SJSA1 (cell line): Measurements from ENCODE around the gene TSHZ2. TPM values are rescaled to one million over a fixed set of nuclear protein-coding genes. Genes with fewer than 3 reads are reported as not detected.
"Not testable (repeated sequence)": the region's sequence is repeated elsewhere in the genome, so short reads cannot be mapped to it uniquely, and the experiment has no call there.

Experiments used
- DNase-seq, 2 experiments: peaks; one replicate each; pipeline ENCODE4 v3.0.0-alpha.2; 2015 to 2020; ENCODE audit warnings: low spot score in 2 of 2, low read depth in 1 of 2
- H3K27ac ChIP-seq: fragments of 250-450 bp; sonication (Bioruptor Pico); 2 replicates; pipeline ENCODE4 v1.5.1; 2020; ENCODE audit warnings: mild to moderate bottlenecking, moderate library complexity
- H3K27me3 ChIP-seq: fragments of 250-450 bp; sonication (Bioruptor Pico); replicated peaks from 2 replicates; pipeline ENCODE4 v1.5.1; 2020; ENCODE audit warnings: mild to moderate bottlenecking, moderate library complexity
- H3K36me3 ChIP-seq: fragments of 250-450 bp; sonication (Bioruptor Pico); 2 replicates; pipeline ENCODE4 v1.5.1; 2020; ENCODE audit warnings: mild to moderate bottlenecking
- H3K4me1 ChIP-seq: fragments of 250-450 bp; sonication (Bioruptor Pico); replicated peaks from 2 replicates; pipeline ENCODE4 v1.6.1; 2021; ENCODE audit warnings: mild to moderate bottlenecking
- H3K4me3 ChIP-seq: fragments of 250-450 bp; sonication (Bioruptor Pico); 2 replicates; pipeline ENCODE4 v1.5.1; 2020; ENCODE audit warnings: mild to moderate bottlenecking
- H3K9me3 ChIP-seq: fragments of 250-450 bp; sonication (Bioruptor Pico); replicated peaks from 2 replicates; pipeline ENCODE4 v1.5.1; 2020; ENCODE audit warnings: mild to moderate bottlenecking
- total RNA-seq: library from RNA; depleted of rRNA; stranded (reverse); fragments of >200 nt; shearing (Covaris generic); gene quantifications from 2 replicates; pipeline ENCODE4 v1.2.3, GENCODE V29; 2014

TSHZ2 gene
- total RNA-seq, 1 experiment from 2014 or later = not detected

DNA sequence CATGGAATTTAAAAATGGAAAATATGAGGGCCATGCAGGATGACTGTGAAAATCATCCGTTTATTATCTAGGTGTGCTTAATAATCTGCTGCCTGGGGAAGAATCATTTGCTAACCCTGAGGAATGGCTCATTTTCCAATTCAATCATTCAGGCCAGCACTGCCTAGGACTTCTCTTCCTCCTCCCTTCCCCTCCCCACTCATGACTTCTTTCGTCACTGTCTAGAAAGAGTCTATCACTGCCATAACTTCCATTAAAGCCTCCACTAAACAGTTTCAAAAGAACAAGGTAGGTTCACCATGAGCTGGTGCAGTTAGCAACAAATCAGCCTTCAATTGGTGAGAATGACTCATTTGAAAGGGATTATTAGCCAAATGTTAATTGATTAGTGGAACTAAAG lies 43.9 kb downstream of the TSHZ2 start:
- H3K4me3 ChIP-seq = no peak overlapping the region
- no peaks in the 10 kb centered on the region for H3K4me1 ChIP-seq
- no peak for DNase-seq
- peaks cover 4% of the 10 kb centered on the region; the same call in 1 of the 2 replicates for H3K27me3 ChIP-seq
- H3K9me3 ChIP-seq = no peaks in the 10 kb centered on the region; the same call in 1 of the 2 replicates
- no peak overlapping the region for H3K27ac ChIP-seq
- no peaks in the 10 kb centered on the region for H3K36me3 ChIP-seq

DNA sequence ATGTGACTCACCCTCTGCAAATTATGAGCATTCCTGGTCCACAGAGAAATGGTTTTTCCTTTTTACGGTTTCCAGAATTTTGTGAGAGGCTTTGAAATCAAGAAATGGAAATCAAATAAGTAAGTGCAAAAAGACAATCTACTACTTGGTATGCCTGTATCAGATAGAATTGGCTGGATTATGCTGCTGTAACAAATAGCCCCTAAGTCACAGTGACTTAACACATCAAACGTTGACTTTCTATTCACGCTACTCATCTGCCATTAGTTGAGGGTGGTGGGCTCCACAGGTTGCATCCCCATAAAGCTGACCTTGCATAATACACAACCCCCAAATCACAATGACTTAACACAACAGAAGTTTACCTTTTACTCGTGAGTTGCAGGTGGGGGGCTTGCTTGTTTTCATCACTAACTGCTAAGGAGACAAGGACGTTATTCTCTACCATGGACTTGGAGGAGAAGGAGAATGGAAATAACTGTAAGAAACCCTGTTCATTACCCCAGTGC lies 44.4 kb downstream of the TSHZ2 start:
- DNase-seq = no peak
- Histone ChIP-seq H3K4me3 (no peak overlapping the region), H3K9me3 (no peaks in the 10 kb centered on the region; the same call in 1 of the 2 replicates), H3K27me3 (peaks cover 3% of the 10 kb centered on the region; the same call in 1 of the 2 replicates), H3K4me1 (no peaks in the 10 kb centered on the region), H3K27ac (no peak overlapping the region), H3K36me3 (no peaks in the 10 kb centered on the region)

DNA sequence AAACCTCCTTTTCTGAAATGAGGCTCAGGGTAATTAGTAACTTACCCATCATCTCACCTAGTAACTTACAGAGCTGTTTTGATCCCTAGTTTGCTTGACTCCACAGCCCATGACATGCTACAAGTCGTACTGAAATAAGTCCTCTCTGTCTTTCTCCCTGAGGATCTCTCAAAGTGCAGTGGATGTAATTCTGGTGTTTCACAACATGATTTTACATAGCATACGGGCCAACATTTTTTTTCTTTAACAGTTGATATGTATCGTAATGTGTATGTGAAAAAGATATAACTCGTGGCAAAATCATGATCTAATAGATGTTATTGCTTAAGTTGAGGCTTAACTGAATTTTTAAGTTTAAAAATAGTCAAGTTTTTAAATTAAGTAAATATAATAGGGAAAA lies 45.0 kb downstream of the TSHZ2 start:
- Histone ChIP-seq H3K36me3 (no peaks in the 10 kb centered on the region), H3K4me3 (no peak overlapping the region), H3K9me3 (no peaks in the 10 kb centered on the region), H3K27ac (no peak overlapping the region), H3K27me3 (no peaks in the 10 kb centered on the region), H3K4me1 (no peaks in the 10 kb centered on the region)
- DNase-seq = no peak

- Histone ChIP-seq H3K9me3 (no peaks in the 10 kb centered on the region), H3K27ac (no peak overlapping the region), H3K4me3 (no peak overlapping the region), H3K4me1 (no peaks in the 10 kb centered on the region), H3K36me3 (no peaks in the 10 kb centered on the region), H3K27me3 (no peaks in the 10 kb centered on the region)
- no peak for DNase-seq
Observed at GRCh38 chr20:53019464-53019863, 47.3 kb downstream of the TSHZ2 start.

DNA sequence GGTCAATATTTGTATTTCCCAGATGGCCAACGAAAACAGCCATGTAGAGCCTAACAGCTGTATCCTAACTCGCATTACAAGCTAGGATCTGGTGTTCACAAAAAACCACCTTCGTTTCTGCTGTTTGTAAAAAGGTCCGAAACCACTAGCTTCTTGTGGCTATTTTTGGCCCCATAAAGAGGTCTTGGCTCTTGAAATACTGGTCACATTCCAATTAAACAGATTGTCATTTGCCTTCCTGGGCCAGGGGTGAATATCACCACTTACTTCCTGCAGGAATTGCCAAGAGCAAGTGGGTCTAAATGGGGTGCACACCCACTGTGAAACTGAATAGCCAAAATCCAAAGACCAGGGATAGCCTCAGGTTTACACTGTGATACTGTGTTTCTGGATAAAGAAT lies 48.2 kb downstream of the TSHZ2 start:
- no peak for DNase-seq
- Histone ChIP-seq H3K4me3 (no peak overlapping the region), H3K27ac (no peak overlapping the region), H3K9me3 (no peaks in the 10 kb centered on the region), H3K36me3 (no peaks in the 10 kb centered on the region), H3K27me3 (no peaks in the 10 kb centered on the region), H3K4me1 (no peaks in the 10 kb centered on the region)

- no peak overlapping the region for H3K4me3 ChIP-seq
- DNase-seq = no peak
Observed at GRCh38 chr20:53020834-53021233, 48.7 kb downstream of the TSHZ2 start.

DNA sequence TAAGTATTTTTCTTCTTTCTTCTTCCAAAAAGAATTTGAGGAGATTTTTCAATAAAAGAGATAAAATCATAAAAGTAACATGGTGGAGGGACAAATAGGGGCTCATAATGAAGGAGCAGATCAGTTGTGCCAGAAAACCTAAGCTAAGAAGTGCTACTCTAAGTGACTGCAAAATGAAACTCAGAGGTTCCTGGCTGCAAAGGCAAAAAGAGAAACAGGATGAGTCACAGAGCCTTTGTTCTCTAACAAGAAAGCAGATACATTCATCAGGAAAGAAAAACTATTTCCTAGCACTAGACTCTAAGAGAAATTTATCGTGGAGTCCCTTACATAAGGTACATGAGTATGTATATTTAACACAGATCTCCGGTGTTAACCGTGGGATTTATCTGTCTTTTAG lies 49.8 kb downstream of the TSHZ2 start:
- H3K4me3 ChIP-seq = no peak overlapping the region
- H3K9me3 ChIP-seq = no peaks in the 10 kb centered on the region
- no peaks in the 10 kb centered on the region for H3K27me3 ChIP-seq
- no peaks in the 10 kb centered on the region for H3K4me1 ChIP-seq
- no peak for DNase-seq
- H3K36me3 ChIP-seq = no peaks in the 10 kb centered on the region
- no peak overlapping the region for H3K27ac ChIP-seq

More at GRCh38 chr20:53020834-53021233, 48.7 kb downstream of the TSHZ2 start:
- Histone ChIP-seq H3K4me1 (no peaks in the 10 kb centered on the region), H3K27me3 (no peaks in the 10 kb centered on the region), H3K9me3 (no peaks in the 10 kb centered on the region), H3K27ac (no peak overlapping the region), H3K36me3 (no peaks in the 10 kb centered on the region)

- 0 out of 2 replicates have a peak, but pooled peaks cover 6% of the 10 kb centered on the region for H3K27me3 ChIP-seq
- no peaks in the 10 kb centered on the region for H3K4me1 ChIP-seq
- no peak overlapping the region for H3K27ac ChIP-seq
- no peaks in the 10 kb centered on the region for H3K9me3 ChIP-seq
- H3K36me3 ChIP-seq = no peaks in the 10 kb centered on the region
- H3K4me3 ChIP-seq = no peak overlapping the region
- no peak for DNase-seq
Observed at GRCh38 chr20:53023732-53024520, 51.8 kb downstream of the TSHZ2 start.

DNA sequence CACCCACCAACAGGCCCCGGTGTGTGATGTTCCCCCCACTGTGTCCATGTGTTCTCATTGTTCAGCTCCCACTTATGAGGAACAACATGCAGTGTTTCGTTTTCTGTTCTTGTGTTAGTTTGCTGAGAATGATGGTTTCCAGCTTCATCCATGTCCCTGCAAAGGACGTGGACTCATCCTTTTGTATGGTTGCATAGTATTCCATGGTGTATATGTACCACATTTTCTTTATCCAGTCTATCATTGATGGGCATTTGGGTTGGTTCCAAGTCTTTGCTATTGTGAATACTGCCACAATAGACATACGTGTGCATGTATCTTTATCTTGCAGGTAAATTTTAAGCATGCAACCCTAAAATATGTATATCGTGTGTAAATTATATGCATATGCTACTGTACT lies 52.5 kb downstream of the TSHZ2 start:
- not testable (repeated sequence) for H3K36me3 ChIP-seq, H3K4me1 ChIP-seq, H3K27me3 ChIP-seq, H3K27ac ChIP-seq, H3K4me3 ChIP-seq, H3K9me3 ChIP-seq, DNase-seq

GRCh38 chr20:53027089-53027488 lies 54.9 kb downstream of the TSHZ2 start:
- DNase-seq = no peak
- Histone ChIP-seq H3K27ac (no peak overlapping the region), H3K9me3 (no peaks in the 10 kb centered on the region), H3K4me1 (no peaks in the 10 kb centered on the region), H3K27me3 (0 out of 2 replicates have a peak, but pooled peaks cover 6% of the 10 kb centered on the region), H3K36me3 (no peaks in the 10 kb centered on the region), H3K4me3 (no peak overlapping the region)

GRCh38 chr20:53028337-53029007 lies 56.3 kb downstream of the TSHZ2 start:
- Histone ChIP-seq H3K27me3 (peaks cover 6% of the 10 kb centered on the region; the same call in 1 of the 2 replicates), H3K9me3 (no peaks in the 10 kb centered on the region), H3K4me1 (no peaks in the 10 kb centered on the region), H3K4me3 (no peak overlapping the region), H3K27ac (no peak overlapping the region), H3K36me3 (no peaks in the 10 kb centered on the region)
- DNase-seq = no peak

DNA sequence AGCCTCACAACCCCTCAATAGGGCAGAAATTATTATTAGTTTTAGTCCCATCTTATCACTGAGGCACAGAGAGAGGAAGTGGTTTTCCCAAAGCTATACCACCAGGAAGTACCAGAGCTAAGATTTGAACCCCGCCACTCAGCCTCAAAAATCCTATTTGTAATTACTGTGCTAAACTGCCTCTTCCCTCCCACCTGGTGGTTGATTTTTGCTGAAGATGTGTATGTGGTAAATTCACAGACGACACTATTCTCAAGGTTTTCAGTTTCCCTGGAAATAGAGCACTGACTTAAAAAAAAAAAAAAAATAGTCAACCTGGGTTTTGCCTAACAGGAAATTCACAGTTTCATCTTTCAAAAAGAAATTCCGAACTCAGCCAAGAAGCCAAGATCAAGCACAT lies 57.9 kb downstream of the TSHZ2 start:
- Histone ChIP-seq H3K27ac (no peak overlapping the region), H3K9me3 (no peaks in the 10 kb centered on the region), H3K36me3 (no peaks in the 10 kb centered on the region), H3K4me3 (no peak overlapping the region), H3K27me3 (peaks cover 6% of the 10 kb centered on the region; the same call in 1 of the 2 replicates), H3K4me1 (no peaks in the 10 kb centered on the region)
- DNase-seq = no peak

DNA sequence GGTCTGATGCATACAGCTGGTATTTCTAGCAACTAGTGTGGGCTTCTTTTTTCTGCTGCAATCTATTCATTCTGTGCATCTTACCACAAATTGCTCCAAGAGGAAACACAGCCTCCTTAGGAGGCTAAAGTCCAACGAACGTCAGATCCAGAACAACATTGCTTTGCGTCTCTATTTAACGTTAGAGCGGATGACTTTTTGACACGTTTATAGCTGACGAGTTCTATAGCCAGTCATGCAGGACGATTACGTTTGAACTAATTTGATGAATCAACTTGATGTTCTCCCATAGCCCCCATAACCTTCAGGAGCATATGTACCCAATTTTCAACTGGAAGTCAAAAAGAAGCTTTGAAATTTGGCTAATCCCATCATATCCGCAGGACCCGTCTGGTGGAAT lies 59.9 kb downstream of the TSHZ2 start:
- Histone ChIP-seq H3K4me3 (no peak overlapping the region), H3K9me3 (no peaks in the 10 kb centered on the region), H3K27ac (no peak overlapping the region), H3K4me1 (no peaks in the 10 kb centered on the region), H3K27me3 (peaks cover 6% of the 10 kb centered on the region; the same call in 1 of the 2 replicates), H3K36me3 (no peaks in the 10 kb centered on the region)
- DNase-seq = no peak

DNA sequence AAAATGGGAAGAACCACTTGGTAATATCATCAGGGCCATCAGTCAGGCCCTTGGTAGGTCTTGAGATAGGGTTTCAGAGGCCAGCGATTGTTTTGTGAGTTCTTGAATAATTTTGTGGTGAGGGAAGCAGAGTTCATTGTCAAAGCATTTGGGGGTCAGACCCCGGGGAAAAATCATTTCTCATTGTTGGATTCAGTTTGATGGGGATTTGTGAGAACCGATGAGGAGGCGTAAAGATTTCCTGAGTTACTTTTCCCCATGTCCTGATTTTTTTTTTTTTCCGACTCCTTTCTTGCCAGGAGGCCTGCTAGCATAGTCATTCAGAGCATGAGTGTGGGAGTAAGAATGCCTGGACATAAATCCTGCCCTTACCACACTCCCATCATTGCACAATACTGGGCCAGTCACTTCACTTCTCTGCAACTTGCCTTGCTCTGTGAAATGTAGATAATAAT lies 60.3 kb downstream of the TSHZ2 start:
- Histone ChIP-seq H3K27ac (no peak overlapping the region), H3K9me3 (no peaks in the 10 kb centered on the region), H3K4me1 (no peaks in the 10 kb centered on the region), H3K27me3 (peaks cover 6% of the 10 kb centered on the region; the same call in 1 of the 2 replicates), H3K36me3 (no peaks in the 10 kb centered on the region), H3K4me3 (no peak overlapping the region)
- no peak for DNase-seq
